ENCODE results near the gene MLLT1. TPM values are rescaled to one million over a fixed set of nuclear protein-coding genes. Genes with fewer than 3 reads are reported as not detected.

MLLT1 gene
- total and polyA plus RNA-seq, 2 experiments from 2014 or later, result 13.3 to 19.1 TPM

- TF ChIP-seq EZH2phosphoT487 (IDR thresholded peaks at IDR 0.05; ENCODE audit: insufficient read depth, low read depth) (no peak), EZH2 (IDR thresholded peaks at IDR 0.05; ENCODE audit: insufficient read depth, poor library complexity, severe bottlenecking) (no peak)
- no peak overlapping the region for H2AFZ ChIP-seq
- H3K4me2 ChIP-seq (ENCODE audit: unreplicated experiment), result no peak overlapping the region
- WGBS, 2 experiments (ENCODE audit: low coverage in 1 of 2, low lambda C conversion rate in 2 of 2, missing lambda C conversion rate in 2 of 2), result 82 to 89% methylated on average over 19 to 20 of the region's 20 CpGs
- DNase-seq, result no peak
- no peaks in the 10 kb centered on the region for H3K9me2 ChIP-seq (ENCODE audit: insufficient read depth)
- no peaks in the 10 kb centered on the region for H3K27me3 ChIP-seq (replicated peaks; ENCODE audit: insufficient read depth)
- peaks cover 18% of the 10 kb centered on the region; the same call in 1 of the 2 replicates for H4K20me1 ChIP-seq (ENCODE audit: insufficient read depth)
- peaks cover 25% of the 10 kb centered on the region for H3K4me1 ChIP-seq (ENCODE audit: insufficient read depth)
- no peaks in the 10 kb centered on the region for H3K9me3 ChIP-seq (ENCODE audit: low read depth)
- no peak overlapping the region for H3K27ac ChIP-seq
- H3K9ac ChIP-seq, result no peak overlapping the region
- H3F3A ChIP-seq (ENCODE audit: insufficient read depth), result peaks cover 26% of the 10 kb centered on the region
- H3K36me3 ChIP-seq (ENCODE audit: low read depth), result peaks cover 7% of the 10 kb centered on the region; the same call in 1 of the 2 replicates
- peaks cover 100% of the 10 kb centered on the region for H3K79me2 ChIP-seq (ENCODE audit: insufficient read depth)
- H3K4me3 ChIP-seq, result no peak overlapping the region
- in situ Hi-C loops (cut with MboI), result no loop called here
Observed at GRCh38 chr19:6246174-6247006, 33.4 kb downstream of the MLLT1 start.

- in situ Hi-C loops (cut with MboI), result no loop called here
- Histone ChIP-seq H4K20me1 (ENCODE audit: insufficient read depth) (peaks cover 5% of the 10 kb centered on the region; the same call in 1 of the 2 replicates), H3K9ac (no peak overlapping the region), H3F3A (ENCODE audit: insufficient read depth) (peaks cover 17% of the 10 kb centered on the region), H3K9me2 (ENCODE audit: insufficient read depth) (no peaks in the 10 kb centered on the region), H3K4me2 (ENCODE audit: unreplicated experiment) (no peak overlapping the region), H3K4me3 (no peak overlapping the region), H2AFZ (no peak overlapping the region), H3K27me3 (replicated peaks; ENCODE audit: insufficient read depth) (no peaks in the 10 kb centered on the region), H3K79me2 (ENCODE audit: insufficient read depth) (peaks cover 96% of the 10 kb centered on the region), H3K4me1 (ENCODE audit: insufficient read depth) (peaks cover 22% of the 10 kb centered on the region), H3K36me3 (ENCODE audit: low read depth) (peaks cover 4% of the 10 kb centered on the region; the same call in 1 of the 2 replicates), H3K9me3 (ENCODE audit: low read depth) (no peaks in the 10 kb centered on the region), H3K27ac (no peak overlapping the region)
- no peak for DNase-seq
- TF ChIP-seq EZH2 (IDR thresholded peaks at IDR 0.05; ENCODE audit: insufficient read depth, poor library complexity, severe bottlenecking), result no peak
- no peak for TF ChIP-seq EZH2phosphoT487 (IDR thresholded peaks at IDR 0.05; ENCODE audit: insufficient read depth, low read depth)
- WGBS, 2 experiments (ENCODE audit: low coverage in 1 of 2, low lambda C conversion rate in 2 of 2, missing lambda C conversion rate in 2 of 2), result 88 to 92% methylated on average over 10 of the region's 10 CpGs
Observed at GRCh38 chr19:6242677-6243076, 37.1 kb downstream of the MLLT1 start.

GRCh38 chr19:6241680-6242377 is 37.9 kb downstream of the MLLT1 start:
- no peak overlapping the region for H3K27ac ChIP-seq
- H4K20me1 ChIP-seq (ENCODE audit: insufficient read depth), result peaks cover 5% of the 10 kb centered on the region; the same call in 1 of the 2 replicates
- TF ChIP-seq EZH2phosphoT487 (IDR thresholded peaks at IDR 0.05; ENCODE audit: insufficient read depth, low read depth) (no peak), EZH2 (IDR thresholded peaks at IDR 0.05; ENCODE audit: insufficient read depth, poor library complexity, severe bottlenecking) (no peak)
- WGBS, 2 experiments (ENCODE audit: low coverage in 1 of 2, low lambda C conversion rate in 2 of 2, missing lambda C conversion rate in 2 of 2), result 75 to 79% methylated on average over 24 to 25 of the region's 25 CpGs
- H3K27me3 ChIP-seq (replicated peaks; ENCODE audit: insufficient read depth), result no peaks in the 10 kb centered on the region
- peaks cover 94% of the 10 kb centered on the region for H3K79me2 ChIP-seq (ENCODE audit: insufficient read depth)
- H3K4me3 ChIP-seq, result no peak overlapping the region
- H3K36me3 ChIP-seq (ENCODE audit: low read depth), result no peaks in the 10 kb centered on the region
- in situ Hi-C loops (cut with MboI), result no loop called here
- H3K9ac ChIP-seq, result no peak overlapping the region
- no peaks in the 10 kb centered on the region for H3K9me3 ChIP-seq (ENCODE audit: low read depth)
- no peak overlapping the region for H2AFZ ChIP-seq
- no peak overlapping the region for H3K4me2 ChIP-seq (ENCODE audit: unreplicated experiment)
- H3F3A ChIP-seq (ENCODE audit: insufficient read depth), result peaks cover 19% of the 10 kb centered on the region
- DNase-seq, result no peak
- H3K4me1 ChIP-seq (ENCODE audit: insufficient read depth), result peaks cover 23% of the 10 kb centered on the region
- no peaks in the 10 kb centered on the region for H3K9me2 ChIP-seq (ENCODE audit: insufficient read depth)

GRCh38 chr19:6241056-6241455 is 38.7 kb downstream of the MLLT1 start:
- Histone ChIP-seq H3K27ac (no peak overlapping the region), H3K79me2 (ENCODE audit: insufficient read depth) (peaks cover 94% of the 10 kb centered on the region), H3K36me3 (ENCODE audit: low read depth) (no peaks in the 10 kb centered on the region), H3K9me3 (ENCODE audit: low read depth) (no peaks in the 10 kb centered on the region), H3F3A (ENCODE audit: insufficient read depth) (peaks cover 23% of the 10 kb centered on the region), H2AFZ (no peak overlapping the region), H3K4me1 (ENCODE audit: insufficient read depth) (peaks cover 23% of the 10 kb centered on the region), H4K20me1 (ENCODE audit: insufficient read depth) (peaks cover 5% of the 10 kb centered on the region; the same call in 1 of the 2 replicates), H3K9ac (no peak overlapping the region), H3K27me3 (replicated peaks; ENCODE audit: insufficient read depth) (no peaks in the 10 kb centered on the region), H3K4me2 (ENCODE audit: unreplicated experiment) (no peak overlapping the region), H3K4me3 (no peak overlapping the region), H3K9me2 (ENCODE audit: insufficient read depth) (no peaks in the 10 kb centered on the region)
- in situ Hi-C loops (cut with MboI), result no loop called here
- no peak for TF ChIP-seq EZH2phosphoT487 (IDR thresholded peaks at IDR 0.05; ENCODE audit: insufficient read depth, low read depth)
- TF ChIP-seq EZH2 (IDR thresholded peaks at IDR 0.05; ENCODE audit: insufficient read depth, poor library complexity, severe bottlenecking), result no peak
- DNase-seq, result no peak
- WGBS, 2 experiments (ENCODE audit: low coverage in 1 of 2, low lambda C conversion rate in 2 of 2, missing lambda C conversion rate in 2 of 2), result 92 to 93% methylated on average over 7 to 12 of the region's 12 CpGs

Measured in GM23248 (cell line).